Measurements from ENCODE around the gene SULT1C3. TPM values are rescaled to one million over a fixed set of nuclear protein-coding genes. Genes with fewer than 3 reads are reported as not detected.

The SULT1C3 gene
- total RNA-seq, 1 experiment from 2014 or later = not detected

DNA sequence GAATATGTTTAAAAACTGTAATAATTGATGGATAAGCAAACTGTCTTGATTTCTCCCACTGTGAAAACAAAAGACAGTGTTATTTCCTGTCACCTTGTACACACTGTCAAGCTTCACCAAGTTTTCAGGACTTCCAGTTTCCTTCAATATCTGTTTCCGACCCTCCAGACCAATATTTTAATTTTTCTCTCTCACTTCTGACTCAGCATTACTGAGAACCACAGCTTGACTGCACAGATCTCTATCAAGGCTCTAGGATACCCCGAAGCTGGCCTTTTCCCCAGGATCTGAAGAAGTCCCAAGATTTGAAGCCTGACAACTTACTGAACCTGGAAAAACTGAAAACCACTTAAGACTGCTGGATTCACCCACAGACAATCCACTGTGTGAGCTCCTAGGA is 13.2 kb upstream of the SULT1C3 start:
- peaks cover 14% of the 10 kb centered on the region for H3K36me3 Mint-ChIP-seq (ENCODE audit: insufficient read depth, unreplicated experiment)
- H3K4me3 Mint-ChIP-seq (ENCODE audit: unreplicated experiment) = no peak overlapping the region
- no TSS peak for BruUV-seq (replicated peaks)
- Histone ChIP-seq H3K27me3 (replicated peaks; ENCODE audit: control insufficient read depth, insufficient read depth, low read length) (no peaks in the 10 kb centered on the region), H3K36me3 (ENCODE audit: control insufficient read depth, insufficient read depth, low read length) (peaks cover 4% of the 10 kb centered on the region), H3K4me1 (no peaks in the 10 kb centered on the region), H3K9me3 (0 out of 2 replicates have a peak, but pooled peaks cover 14% of the 10 kb centered on the region), H3K4me3 (ENCODE audit: low read depth, low read length) (no peak overlapping the region)
- TF ChIP-seq, protein P1, sequence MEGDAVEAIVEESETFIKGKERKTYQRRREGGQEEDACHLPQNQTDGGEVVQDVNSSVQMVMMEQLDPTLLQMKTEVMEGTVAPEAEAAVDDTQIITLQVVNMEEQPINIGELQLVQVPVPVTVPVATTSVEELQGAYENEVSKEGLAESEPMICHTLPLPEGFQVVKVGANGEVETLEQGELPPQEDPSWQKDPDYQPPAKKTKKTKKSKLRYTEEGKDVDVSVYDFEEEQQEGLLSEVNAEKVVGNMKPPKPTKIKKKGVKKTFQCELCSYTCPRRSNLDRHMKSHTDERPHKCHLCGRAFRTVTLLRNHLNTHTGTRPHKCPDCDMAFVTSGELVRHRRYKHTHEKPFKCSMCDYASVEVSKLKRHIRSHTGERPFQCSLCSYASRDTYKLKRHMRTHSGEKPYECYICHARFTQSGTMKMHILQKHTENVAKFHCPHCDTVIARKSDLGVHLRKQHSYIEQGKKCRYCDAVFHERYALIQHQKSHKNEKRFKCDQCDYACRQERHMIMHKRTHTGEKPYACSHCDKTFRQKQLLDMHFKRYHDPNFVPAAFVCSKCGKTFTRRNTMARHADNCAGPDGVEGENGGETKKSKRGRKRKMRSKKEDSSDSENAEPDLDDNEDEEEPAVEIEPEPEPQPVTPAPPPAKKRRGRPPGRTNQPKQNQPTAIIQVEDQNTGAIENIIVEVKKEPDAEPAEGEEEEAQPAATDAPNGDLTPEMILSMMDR (IDR thresholded peaks at IDR 0.05; ENCODE audit: insufficient read depth in 1 of 2, low read depth in 1 of 2, low read length in 1 of 2, severe bottlenecking in 1 of 2, unreplicated experiment in 1 of 2) = no peak
- H3K27ac Mint-ChIP-seq (ENCODE audit: unreplicated experiment) = no peak overlapping the region
- no peaks in the 10 kb centered on the region for H3K4me1 Mint-ChIP-seq (ENCODE audit: low read depth, unreplicated experiment)
- no peak for DNase-seq
- no peaks in the 10 kb centered on the region for H3K27me3 Mint-ChIP-seq (ENCODE audit: insufficient read depth, unreplicated experiment)
- ChIA-PET POLR2A (no interaction called here), CTCF (no interaction called here)
- intact Hi-C loops (cut with micrococcal nuclease; ENCODE audit: unreplicated experiment) = no loop called here
- peaks cover 37% of the 10 kb centered on the region for H3K9me3 Mint-ChIP-seq (ENCODE audit: unreplicated experiment)

DNA sequence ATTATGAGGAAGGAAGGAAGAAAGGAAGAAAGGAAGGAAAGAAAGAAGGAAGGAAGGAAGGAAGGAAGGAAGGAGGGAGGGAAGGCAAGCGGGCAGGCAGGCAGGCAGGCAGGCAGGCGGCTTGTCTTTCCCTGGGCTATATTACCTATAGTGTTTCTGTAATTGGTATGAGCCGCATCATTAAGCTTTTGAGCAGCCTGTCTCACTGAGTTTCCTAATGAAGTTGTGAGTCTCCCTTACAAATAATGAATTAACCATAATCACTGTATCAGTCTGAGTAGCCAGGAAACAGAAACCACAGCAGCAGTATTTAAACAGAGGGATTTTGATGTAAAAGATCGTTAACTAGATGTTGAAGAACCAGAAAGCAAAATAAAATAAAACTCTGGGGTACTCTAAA is 11.8 kb upstream of the SULT1C3 start:
- Histone ChIP-seq H3K4me1 (no peaks in the 10 kb centered on the region), H3K36me3 (ENCODE audit: control insufficient read depth, insufficient read depth, low read length) (peaks cover 4% of the 10 kb centered on the region), H3K4me3 (ENCODE audit: low read depth, low read length) (no peak overlapping the region), H3K27me3 (replicated peaks; ENCODE audit: control insufficient read depth, insufficient read depth, low read length) (no peaks in the 10 kb centered on the region), H3K9me3 (0 out of 2 replicates have a peak, but pooled peaks cover 11% of the 10 kb centered on the region)
- no peaks in the 10 kb centered on the region for H3K27me3 Mint-ChIP-seq (ENCODE audit: insufficient read depth, unreplicated experiment)
- ChIA-PET POLR2A (no interaction called here), CTCF (no interaction called here)
- intact Hi-C loops (cut with micrococcal nuclease; ENCODE audit: unreplicated experiment) = no loop called here
- DNase-seq = no peak
- peaks cover 27% of the 10 kb centered on the region for H3K9me3 Mint-ChIP-seq (ENCODE audit: unreplicated experiment)
- peaks cover 13% of the 10 kb centered on the region for H3K36me3 Mint-ChIP-seq (ENCODE audit: insufficient read depth, unreplicated experiment)
- no peak overlapping the region for H3K4me3 Mint-ChIP-seq (ENCODE audit: unreplicated experiment)
- TF ChIP-seq, protein P1 (IDR thresholded peaks at IDR 0.05; ENCODE audit: insufficient read depth in 1 of 2, low read depth in 1 of 2, low read length in 1 of 2, severe bottlenecking in 1 of 2, unreplicated experiment in 1 of 2) = no peak
- no peak overlapping the region for H3K27ac Mint-ChIP-seq (ENCODE audit: unreplicated experiment)
- BruUV-seq (replicated peaks) = no TSS peak
- H3K4me1 Mint-ChIP-seq (ENCODE audit: low read depth, unreplicated experiment) = no peaks in the 10 kb centered on the region

DNA sequence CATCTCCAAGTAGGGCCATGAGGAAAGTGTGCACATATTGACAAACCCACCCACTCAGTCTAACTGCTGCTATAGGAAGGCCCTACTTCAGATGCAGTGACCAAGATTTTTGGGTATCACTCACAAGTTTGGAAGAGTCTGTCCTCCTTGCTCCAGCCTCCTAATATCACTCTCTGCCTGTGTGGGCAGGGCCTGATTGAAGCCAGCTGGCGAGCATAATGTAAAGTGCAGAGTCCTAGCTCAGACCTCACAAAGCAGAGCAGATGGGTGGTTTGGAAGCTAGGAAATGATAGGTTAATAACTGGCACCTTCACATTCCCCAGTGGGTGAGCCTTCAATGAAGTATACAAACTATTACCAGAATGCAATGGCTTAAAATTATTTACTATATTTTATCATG is 11.2 kb upstream of the SULT1C3 start:
- ChIA-PET POLR2A (no interaction called here), CTCF (no interaction called here)
- H3K27me3 Mint-ChIP-seq (ENCODE audit: insufficient read depth, unreplicated experiment) = no peaks in the 10 kb centered on the region
- H3K4me1 ChIP-seq = no peaks in the 10 kb centered on the region
- no TSS peak for BruUV-seq (replicated peaks)
- no peak overlapping the region for H3K4me3 ChIP-seq (ENCODE audit: low read depth, low read length)
- intact Hi-C loops (cut with micrococcal nuclease; ENCODE audit: unreplicated experiment) = no loop called here
- TF ChIP-seq, protein P1 (IDR thresholded peaks at IDR 0.05; ENCODE audit: insufficient read depth in 1 of 2, low read depth in 1 of 2, low read length in 1 of 2, severe bottlenecking in 1 of 2, unreplicated experiment in 1 of 2) = no peak
- DNase-seq = no peak
- no peak overlapping the region for H3K4me3 Mint-ChIP-seq (ENCODE audit: unreplicated experiment)
- H3K36me3 Mint-ChIP-seq (ENCODE audit: insufficient read depth, unreplicated experiment) = peaks cover 8% of the 10 kb centered on the region
- H3K4me1 Mint-ChIP-seq (ENCODE audit: low read depth, unreplicated experiment) = no peaks in the 10 kb centered on the region
- peaks cover 27% of the 10 kb centered on the region for H3K9me3 Mint-ChIP-seq (ENCODE audit: unreplicated experiment)
- H3K27me3 ChIP-seq (replicated peaks; ENCODE audit: control insufficient read depth, insufficient read depth, low read length) = no peaks in the 10 kb centered on the region
- peaks cover 1% of the 10 kb centered on the region for H3K36me3 ChIP-seq (ENCODE audit: control insufficient read depth, insufficient read depth, low read length)
- no peak overlapping the region for H3K27ac Mint-ChIP-seq (ENCODE audit: unreplicated experiment)
- 0 out of 2 replicates have a peak, but pooled peaks cover 8% of the 10 kb centered on the region for H3K9me3 ChIP-seq
